NOMO-1 (cell line): ENCODE data around the gene MAST3.

Experiments used
- DNase-seq, 2 experiments: peaks; one replicate each; lab custom pipeline; 2025; ENCODE audit not compliant: unreplicated experiment in 2 of 2; lab: John Stamatoyannopoulos, UW

The MAST3 gene

GRCh38 chr19:18173572-18174288 lies 76.2 kb downstream of the MAST3 start, which contains the start of gene IFI30:
Gene IFI30 (plus strand): TSS chr19:18173813. CDS start chr19:18173842, 29 bp downstream.
- peak; percentile 56 to 72 for DNase-seq

- no peak for DNase-seq
These were observed 77.4 kb downstream of the MAST3 start for GRCh38 chr19:18174983-18175382.

DNA sequence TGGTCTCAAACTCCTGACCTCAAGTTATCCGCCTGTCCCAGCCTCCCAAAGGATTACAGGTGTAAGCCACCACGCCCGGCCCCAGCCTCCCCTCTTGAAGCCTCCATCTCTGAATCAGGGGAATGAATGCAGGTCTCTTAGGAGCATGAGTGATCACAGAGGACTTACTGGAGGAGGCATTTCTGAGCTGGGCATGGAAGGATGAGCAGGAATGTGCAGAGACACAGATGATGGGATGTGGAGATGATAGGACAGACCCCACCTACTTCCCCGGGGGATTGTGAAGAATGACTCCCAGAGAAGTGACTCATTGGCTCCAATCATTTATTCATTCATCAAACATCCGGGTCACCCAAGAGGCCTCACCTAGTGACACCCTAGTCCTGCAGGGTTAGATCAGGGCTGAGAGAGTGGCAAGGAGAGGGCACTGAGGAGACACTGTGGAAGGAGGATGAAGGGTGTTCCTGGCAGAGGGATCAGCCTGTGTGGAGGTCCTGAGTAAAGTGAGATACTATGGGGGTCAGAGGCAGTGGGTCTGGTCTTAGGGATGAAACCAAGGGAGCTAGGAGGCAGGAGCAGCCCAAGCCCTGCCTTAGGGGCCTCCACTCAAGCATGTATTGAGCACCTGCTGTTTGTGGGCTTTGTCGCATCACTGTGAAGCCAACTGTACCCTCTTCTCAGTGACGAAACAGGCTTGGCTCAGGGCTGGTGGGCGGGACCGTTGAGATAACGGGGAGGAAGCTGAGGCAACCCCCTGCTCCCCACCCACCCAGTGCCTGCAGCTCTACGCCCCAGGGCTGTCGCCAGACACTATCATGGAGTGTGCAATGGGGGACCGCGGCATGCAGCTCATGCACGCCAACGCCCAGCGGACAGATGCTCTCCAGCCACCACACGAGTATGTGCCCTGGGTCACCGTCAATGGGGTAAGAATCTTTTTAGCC lies 79.1 kb downstream of the MAST3 start:
- no peak for DNase-seq

- peak in 1 of 2 experiments; percentile 22 for DNase-seq
These were observed 82.4 kb downstream of the MAST3 start for GRCh38 chr19:18179957-18180356.

DNA sequence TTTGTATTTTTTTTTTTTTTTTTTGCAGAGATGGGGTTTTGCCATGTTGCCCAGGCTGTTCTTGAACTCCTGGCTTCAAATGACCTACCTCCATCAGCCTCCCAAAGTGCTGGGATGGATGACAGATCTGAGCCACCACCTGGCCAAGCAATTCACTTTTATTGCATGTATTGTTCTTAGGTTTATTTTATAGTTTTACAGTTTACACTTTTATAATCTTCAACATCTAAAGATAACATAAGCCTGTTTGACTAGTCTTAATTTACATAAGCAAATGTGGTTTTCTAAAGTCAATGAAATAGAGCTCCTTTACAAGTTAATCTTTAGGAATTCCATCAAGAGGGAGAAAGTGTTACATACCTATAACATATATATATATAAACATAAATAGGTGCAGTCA lies 86.0 kb downstream of the MAST3 start:
- DNase-seq: no peak

- no peak for DNase-seq
These were observed 88.0 kb downstream of the MAST3 start for GRCh38 chr19:18185538-18185937.

DNA sequence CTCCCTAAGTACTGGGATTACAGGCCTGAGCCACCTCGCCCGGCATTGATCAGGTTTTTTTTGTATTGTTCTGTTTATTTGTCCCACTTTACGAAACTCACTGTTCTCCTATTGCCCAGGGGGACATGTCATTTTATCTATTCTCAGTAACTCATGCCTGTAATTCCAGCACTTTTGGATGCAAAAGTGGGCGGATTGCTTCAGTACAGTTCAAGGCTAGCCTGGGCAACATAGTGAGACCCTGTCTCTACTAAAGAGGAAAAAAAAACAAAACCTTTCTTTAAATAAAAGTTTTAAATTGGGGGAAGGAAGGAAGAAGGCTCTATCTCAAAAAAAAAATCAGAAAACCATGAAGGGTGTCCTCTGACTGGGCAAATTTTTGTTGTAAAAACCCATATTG lies 92.7 kb downstream of the MAST3 start:
- no peak for DNase-seq

GRCh38 chr19:18191640-18192062 lies 94.1 kb downstream of the MAST3 start:
- DNase-seq: no peak

GRCh38 chr19:18192673-18193387 lies 95.3 kb downstream of the MAST3 start, which contains the start of gene MPV17L2:
Gene MPV17L2 (plus strand): TSS chr19:18193218. CDS start chr19:18193282, 64 bp downstream.
- peak; percentile 99 for DNase-seq

DNA sequence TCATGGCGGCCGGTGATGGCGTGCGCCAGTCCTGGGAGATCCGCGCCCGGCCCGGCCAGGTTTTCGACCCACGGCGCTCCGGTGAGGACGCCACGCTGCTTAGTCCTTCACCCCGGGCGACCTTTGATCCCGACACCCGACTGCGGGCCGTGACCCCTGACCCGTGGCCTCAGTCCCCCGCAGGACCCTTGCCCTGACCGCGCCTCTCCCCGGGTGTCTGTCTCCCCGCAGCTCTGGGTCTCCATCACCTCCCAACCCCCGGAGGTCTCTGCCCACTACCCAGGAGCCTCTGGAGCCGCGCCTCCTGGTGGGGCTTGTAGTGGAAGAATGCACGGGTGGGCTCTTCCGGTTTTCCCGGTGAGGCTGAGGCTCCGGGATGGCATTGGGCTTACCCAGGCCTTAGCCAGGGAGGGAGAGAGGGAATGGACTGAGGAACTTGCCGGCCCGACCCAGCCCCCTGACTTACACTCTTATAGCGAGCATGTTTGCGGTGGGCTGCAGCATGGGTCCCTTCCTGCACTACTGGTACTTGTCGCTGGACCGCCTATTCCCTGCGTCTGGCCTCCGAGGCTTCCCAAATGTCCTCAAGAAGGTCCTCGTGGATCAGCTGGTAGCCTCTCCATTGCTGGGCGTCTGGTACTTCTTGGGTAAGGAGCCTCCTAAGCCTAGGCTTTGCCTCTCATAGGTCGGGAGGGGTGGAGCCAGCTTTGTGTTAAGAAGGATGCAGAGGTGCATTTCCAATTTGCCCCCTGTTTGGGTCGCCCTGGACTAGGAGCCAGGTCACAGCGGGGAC lies 96.0 kb downstream of the MAST3 start:
- DNase-seq: no peak

- DNase-seq: no peak
These were observed 96.6 kb downstream of the MAST3 start for GRCh38 chr19:18194181-18194530.

DNA sequence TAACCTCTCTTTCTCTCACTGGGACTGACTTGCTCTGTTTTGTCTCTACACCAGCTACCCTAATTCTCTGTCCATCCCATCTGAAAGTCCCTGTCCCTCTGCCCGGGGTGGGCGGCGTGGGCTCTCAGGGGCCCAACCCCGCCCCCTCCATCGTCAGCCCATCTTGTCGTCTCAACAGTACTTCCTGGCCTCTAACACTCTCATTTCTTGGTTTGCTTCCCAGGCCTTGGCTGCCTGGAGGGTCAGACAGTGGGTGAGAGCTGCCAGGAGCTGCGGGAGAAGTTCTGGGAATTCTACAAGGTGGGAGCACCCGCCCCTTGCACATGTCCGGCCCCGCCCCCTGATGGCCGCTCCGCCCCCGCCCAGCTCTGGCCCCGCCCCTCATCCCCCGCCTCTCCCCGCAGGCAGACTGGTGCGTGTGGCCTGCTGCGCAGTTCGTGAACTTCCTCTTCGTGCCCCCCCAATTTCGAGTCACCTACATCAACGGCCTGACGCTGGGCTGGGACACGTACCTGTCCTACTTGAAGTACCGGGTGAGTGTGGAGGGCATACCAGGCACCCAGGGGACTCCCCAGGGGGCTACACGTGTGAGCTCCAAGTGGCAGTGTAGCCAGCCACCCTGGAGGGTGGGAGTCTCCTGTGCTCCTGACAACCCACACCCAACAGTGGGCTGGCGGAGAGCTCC lies 97.1 kb downstream of the MAST3 start:
- peak in 1 of 2 experiments; percentile 39 for DNase-seq

- DNase-seq: no peak
These were observed 98.9 kb downstream of the MAST3 start for GRCh38 chr19:18196511-18196845.

DNA sequence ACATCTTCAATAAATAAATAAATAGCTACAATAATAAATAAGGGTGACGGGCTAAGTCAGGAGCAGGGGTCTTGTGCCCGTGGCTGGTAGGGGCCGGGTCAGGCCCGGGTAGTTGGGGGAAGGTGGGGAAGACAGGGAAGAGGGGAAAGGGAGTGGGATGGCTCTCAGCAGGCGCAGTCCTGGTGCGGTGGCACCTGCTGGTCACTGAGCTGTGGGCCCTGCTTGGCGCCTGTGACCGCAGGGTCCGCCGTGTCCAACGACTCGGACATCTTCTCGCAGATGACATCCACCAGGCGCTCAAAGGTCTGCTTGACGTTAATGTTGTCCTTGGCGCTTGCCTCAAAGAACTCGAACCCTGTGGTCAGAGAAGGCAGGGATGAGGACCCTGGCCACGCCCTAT lies 99.7 kb downstream of the MAST3 start:
- no peak for DNase-seq

DNA sequence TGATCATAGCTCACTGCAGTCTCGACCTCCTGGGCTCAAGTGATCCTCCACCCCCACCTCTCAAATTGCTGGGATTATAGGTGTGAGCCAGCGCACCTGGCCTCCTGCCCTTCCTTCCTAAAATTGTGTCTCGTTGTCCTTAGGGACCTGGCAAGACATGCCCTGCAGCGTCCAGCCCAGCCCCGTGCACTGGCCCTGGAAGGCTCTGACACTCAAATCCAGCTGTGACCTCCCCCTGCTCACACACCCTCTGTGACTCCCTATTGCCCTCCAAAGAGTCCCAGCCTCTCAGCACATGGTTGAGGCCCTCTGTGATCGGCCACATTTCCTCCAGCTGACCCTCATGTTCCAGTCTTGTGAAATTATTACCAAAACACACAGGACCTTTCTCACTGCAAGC lies 100.4 kb downstream of the MAST3 start:
- no peak for DNase-seq

DNA sequence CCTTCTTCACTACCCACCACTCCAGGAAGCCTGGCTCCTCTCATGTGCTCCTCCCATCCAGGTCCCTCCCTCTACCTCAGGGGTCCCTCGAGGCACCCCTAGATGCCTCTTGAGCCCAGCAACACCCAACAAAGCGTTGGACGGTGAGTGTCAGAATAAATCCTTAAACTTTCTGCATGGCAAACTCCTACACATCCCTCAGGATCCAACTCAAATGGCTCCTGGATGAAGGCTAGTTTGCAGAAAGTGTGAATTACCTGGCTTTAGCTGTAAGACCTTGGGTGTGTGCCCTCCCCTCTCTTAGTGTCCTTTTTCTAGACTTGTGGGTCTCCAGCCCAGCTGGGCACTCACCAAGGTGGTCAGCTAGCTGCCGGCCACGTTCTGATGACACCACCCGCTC lies 100.8 kb downstream of the MAST3 start:
- no peak for DNase-seq
